Stimulated activated CD4-positive, alpha-beta T cell treated with anti-CD3 and anti-CD28 coated beads, Interleukin-4, amount 100 ng/mL, for 48 hours (primary cell): ENCODE data around the gene MAD1L1.

ENCODE experiments used
- DNase-seq, 2 donors: peaks; one replicate each; pipeline ENCODE4 v3.0.0-alpha.2; 2020; ENCODE audit warnings: low read depth in 2 of 2

MAD1L1 gene

GRCh38 chr7:2258661-2259365 lies 26.1 kb upstream of the MAD1L1 start:
- no peak for DNase-seq

- DNase-seq = no peak
Observed at GRCh38 chr7:2257651-2258050, 24.9 kb upstream of the MAD1L1 start.

- no peak for DNase-seq
Observed at GRCh38 chr7:2257046-2257551, 24.4 kb upstream of the MAD1L1 start.

GRCh38 chr7:2256306-2257045 lies 23.7 kb upstream of the MAD1L1 start:
- DNase-seq = no peak

GRCh38 chr7:2255145-2256139 lies 22.7 kb upstream of the MAD1L1 start:
- DNase-seq = no peak

GRCh38 chr7:2254429-2255144 lies 21.8 kb upstream of the MAD1L1 start:
- DNase-seq = no peak

- no peak for DNase-seq
Observed at GRCh38 chr7:2253525-2254244, 20.9 kb upstream of the MAD1L1 start.

- DNase-seq = no peak
Observed at GRCh38 chr7:2253021-2253420, 20.3 kb upstream of the MAD1L1 start.

GRCh38 chr7:2251841-2252771 lies 19.4 kb upstream of the MAD1L1 start:
- no peak for DNase-seq

- no peak for DNase-seq
Observed at GRCh38 chr7:2251381-2251780, 18.6 kb upstream of the MAD1L1 start.

GRCh38 chr7:2249744-2250323 lies 17.1 kb upstream of the MAD1L1 start:
- DNase-seq = no peak

GRCh38 chr7:2248984-2249694 lies 16.4 kb upstream of the MAD1L1 start:
- DNase-seq = no peak

GRCh38 chr7:2247141-2247995 lies 14.6 kb upstream of the MAD1L1 start:
- no peak for DNase-seq

- DNase-seq = no peak
Observed at GRCh38 chr7:2245883-2246675, 13.3 kb upstream of the MAD1L1 start.

- DNase-seq = no peak
Observed at GRCh38 chr7:2244404-2244995, 11.8 kb upstream of the MAD1L1 start.

- no peak for DNase-seq
Observed at GRCh38 chr7:2243458-2243857, 10.7 kb upstream of the MAD1L1 start.
